Left renal pelvis (tissue), 4 donors: ENCODE data around the gene KIAA1210. TPM values are rescaled to one million over a fixed set of nuclear protein-coding genes. Genes with fewer than 3 reads are reported as not detected.

Experiments used
- DNase-seq, 4 donors: peaks; one replicate each; pipeline ENCODE4 v3.0.0-alpha.2; 2013; ENCODE audit warnings: low read depth in 4 of 4, low spot score in 3 of 4
- polyA plus RNA-seq, 4 donors: library from polyadenylated mRNA; unstranded; fragments of 120-200 nt; gene quantifications; one replicate each; pipeline ENCODE4 v1.2.1, GENCODE V29; 2013; ENCODE audit not compliant: insufficient read length in 4 of 4

The KIAA1210 gene
- polyA plus RNA-seq, 4 donors: 1.3 to 10.6 (median 2.8) TPM

DNA sequence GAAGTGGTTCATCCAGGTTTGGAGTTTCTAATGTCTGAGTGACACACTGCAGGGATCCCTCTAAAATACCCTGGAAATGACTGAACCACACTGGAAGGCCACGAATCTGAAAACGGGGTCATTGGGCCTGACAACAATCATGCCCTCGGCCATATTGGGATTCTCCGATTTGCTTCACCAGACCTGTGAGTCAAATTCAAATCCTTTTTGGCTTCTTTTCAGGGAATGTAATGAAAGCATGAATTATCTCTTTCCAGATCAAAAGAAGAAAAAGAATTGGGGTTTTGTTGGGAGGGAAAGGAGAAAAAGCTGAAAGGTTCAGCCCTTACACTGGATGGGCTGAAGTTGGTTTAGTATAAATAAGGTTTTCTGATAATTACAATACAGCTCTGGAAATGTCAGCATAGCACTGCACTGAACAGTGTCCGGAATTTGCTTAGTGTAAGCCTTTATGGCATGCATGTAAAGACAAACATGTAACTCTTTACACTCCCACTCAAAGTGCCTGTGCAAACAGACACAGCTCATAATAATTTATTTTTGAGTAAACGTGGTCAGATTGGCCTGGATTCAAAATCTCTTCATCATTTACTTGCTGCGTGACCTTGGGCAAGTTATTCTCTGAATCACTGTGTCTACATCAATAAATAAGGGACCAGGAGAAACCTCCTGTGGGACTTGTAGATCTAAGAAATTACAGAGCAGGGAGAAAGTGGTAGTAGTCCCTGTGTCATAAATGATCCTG lies 33.4 kb downstream of the KIAA1210 start:
- DNase-seq: no peak

DNA sequence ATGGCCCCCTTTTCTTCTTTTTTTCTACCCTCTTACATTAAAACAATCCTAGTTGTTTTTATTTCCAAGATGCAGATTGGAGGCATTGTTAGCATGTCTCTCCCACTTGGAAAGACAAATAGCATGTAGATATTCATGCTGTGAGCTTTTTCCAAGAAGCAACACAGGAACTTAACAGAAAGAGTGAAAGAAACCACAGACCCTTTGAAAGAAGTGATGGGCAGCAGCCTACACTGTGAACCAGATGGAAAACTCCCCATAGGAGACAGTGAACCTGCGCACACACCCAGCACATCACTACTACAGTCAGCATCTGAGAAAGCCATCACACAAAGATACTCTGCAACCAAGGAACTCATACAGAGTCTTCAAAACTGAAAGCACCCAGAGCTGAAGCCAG lies 37.0 kb downstream of the KIAA1210 start:
- no peak for DNase-seq

DNA sequence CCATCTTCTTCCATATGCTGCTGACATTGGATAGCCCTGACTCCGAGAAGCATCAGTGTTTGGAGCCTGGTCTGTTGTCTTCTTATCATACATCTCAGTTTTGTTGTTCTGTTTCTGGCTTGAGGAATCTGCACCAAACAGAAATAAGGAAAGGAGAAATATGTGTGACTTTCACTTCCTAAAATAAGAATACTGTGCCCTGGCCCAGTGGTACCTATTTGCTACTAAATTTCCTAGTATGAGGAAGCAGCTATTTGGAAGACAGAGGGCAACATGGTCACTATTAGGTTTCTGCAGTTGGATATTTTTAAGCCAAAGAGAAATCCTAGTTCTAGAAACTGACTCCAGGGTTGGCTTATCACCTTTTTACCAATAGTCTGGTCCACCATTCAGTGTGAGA lies 38.0 kb downstream of the KIAA1210 start:
- no peak for DNase-seq

DNA sequence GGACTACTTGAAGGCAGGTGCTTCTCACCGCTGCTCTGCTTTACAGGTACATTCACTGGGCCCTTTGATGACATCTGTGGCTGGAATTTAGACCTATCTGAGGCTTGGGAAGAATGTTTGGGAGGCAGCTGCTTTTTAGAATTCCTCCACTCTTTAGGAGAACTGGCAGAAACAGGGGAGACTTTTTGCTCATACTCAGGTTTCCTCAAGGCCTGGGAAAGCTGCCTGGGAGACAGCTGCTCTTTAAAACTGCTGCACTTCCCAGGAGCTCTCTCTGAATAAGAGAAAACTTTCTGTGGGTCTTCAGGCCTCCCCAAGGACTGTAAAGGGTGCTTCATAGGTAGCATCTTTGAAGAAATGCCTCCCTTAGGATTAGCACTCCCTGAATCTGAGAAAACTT lies 40.5 kb downstream of the KIAA1210 start:
- DNase-seq: no peak

DNA sequence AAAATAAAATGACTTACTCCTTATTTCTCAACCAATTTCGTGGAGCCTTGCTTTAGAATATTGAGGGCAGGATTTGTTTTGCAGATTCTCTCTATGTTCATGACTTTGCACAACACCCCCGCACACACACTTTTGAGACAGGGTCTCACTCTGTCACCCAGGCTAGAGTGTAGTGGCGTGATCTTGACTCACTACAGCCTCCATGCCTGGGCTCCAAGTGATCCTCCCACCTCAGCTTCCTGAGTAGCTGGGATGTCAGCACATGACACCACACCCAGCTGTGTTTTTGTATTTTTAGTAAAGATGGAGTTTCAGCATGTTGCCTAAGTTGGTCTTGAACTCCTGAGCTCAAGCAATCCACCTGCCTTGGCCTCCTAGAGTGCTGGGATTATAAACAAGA lies 42.8 kb downstream of the KIAA1210 start:
- no peak for DNase-seq

DNA sequence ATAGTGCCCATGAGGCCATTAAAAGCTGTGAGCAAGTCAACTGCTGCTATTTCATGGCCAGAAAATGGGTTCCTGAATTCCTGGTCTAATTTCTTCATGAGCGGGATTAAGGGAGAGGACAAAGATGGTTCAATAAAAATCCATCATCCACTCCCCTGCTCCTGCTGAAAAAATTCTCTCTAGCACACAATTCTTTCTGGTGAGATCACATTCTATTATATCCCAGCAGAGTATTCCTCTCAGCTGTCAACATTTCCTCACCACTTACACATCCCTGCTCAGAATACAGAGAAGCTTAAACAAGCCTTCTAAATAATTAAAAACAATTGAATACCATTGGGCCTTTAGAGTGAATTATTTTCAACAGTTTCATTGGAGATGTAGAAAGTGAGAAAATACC lies 45.3 kb downstream of the KIAA1210 start:
- DNase-seq: no peak

DNA sequence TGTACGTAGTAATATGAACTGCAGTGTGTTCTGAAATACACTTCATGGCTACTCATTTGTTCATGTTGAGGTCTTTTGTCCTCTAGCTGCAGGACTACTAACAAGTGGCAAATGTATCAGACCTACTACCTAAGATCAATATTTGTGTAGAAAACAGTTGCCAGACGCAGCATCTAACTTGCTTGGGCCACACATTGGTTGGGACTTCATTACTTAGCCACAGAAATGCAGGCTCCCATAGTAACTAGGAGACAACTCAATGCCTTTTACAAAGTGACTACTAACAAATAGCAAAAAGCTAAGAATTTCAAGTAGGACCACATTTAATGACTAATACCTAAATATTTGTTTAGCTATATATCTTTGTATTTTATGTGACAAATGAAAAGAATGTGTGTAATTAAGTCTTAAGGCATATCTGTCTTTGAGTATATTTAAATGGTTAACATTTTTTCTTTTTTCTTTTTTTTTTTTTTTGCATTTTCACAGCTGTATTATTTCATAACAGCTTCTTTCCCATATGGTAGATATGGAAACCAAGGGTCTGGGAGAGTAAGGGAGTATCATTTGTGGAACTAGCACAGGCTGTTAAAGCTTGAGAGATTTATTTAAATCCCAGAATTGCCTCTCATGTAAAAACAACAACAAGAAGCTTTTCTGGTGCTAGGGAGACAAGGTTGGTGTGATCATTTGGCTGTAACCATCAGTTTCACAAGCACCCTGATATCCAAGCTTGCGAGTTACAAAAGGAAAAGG lies 52.2 kb downstream of the KIAA1210 start:
- DNase-seq: no peak

DNA sequence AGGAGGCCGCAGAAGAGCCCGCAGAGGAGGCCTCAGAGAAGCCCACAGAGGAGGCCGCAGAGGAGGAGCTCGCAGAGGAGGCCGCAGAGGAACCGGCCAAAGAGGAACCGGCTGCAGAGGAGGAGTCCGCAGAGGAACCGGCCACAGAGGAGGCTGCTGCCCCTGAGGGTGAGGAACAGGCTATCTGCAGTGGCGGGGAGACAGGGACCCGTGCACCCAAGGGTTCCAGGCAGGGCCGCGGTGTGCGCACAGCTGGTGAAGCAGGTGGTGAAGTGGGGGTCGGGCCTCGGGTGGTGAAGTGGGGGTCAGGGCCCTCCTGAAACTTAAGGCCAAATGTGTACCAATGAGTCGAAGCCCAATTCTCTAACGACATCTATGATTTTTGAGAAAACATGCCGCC lies 53.7 kb downstream of the KIAA1210 start:
- no peak for DNase-seq

DNA sequence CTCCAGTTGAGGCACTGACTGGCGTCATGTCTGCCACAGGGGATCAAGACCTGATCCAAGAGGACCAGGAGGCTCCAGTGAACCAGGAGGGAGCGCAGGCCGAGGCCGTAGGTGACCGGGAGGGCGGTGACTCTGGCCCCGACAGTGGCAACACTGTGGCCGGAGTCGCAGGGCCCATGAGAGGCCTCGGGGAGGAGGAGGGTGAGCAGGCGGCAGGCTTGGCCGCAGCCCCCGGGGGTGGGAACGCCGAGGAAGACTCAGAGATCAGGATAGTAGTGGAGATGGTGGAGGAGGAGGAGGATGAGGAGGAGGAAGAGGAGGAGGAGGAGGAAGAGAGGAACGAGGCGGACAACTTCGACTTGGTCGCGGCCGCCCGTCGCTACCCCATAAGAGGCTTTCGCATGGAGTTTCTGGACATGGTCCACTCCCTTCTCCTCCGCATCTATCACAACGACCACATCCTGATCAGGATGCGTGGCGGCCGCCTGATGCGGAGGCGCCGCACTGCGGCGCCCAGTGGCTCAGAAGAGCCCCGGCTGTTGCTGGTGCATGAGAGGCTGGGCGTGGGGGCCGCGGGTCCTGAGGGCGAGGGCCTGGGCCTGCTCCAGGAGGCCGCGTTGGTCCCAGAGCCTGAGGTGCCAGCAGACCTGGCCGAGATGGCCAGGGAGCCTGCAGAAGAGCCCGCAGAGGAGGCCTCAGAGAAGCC lies 54.3 kb downstream of the KIAA1210 start:
- DNase-seq: no peak

DNA sequence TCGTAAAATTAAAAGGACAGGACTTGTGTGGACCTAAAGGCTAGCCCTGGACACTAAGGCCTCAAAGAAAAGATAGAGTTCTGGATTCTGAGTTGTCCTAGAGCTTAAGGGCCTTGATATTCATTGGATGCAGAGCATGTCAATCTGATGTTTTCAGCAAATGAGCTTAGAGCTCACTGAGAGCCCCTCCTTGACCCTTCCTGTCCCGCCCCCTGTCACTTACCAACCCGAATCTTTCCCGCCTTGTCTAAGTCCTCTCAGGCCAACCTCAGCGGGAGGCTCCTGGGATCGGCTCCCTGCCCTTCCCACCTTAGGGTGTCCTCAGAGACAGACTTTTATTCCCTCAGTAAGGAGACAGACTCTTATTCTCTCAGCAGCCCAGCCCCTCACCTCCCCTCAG lies 54.9 kb downstream of the KIAA1210 start, which contains the start of gene CT47C1:
TSS of gene CT47C1 (plus strand) at position 250 of the 400 bp plus-strand sequence. CDS start 233 bp downstream, outside the sequence.
- no peak for DNase-seq

DNA sequence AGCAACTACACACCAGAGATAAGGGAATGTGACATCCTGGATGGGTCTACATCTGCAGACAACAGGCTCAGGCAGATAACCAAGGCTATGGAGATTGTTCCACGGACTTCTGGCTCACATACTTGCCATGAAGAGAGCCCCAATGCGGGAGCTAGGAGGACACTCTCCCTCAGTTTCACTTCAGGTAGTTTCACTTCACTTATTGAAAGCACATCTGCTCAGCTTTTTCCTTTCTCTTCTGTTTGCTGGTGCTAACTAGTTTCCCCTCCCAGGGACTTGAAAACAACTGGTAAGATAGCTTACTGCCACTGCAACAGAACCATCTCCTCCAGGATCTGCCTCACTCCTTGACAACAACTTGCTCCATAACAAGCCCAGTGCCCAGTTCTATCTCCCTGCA lies 56.2 kb downstream of the KIAA1210 start:
- no peak for DNase-seq

DNA sequence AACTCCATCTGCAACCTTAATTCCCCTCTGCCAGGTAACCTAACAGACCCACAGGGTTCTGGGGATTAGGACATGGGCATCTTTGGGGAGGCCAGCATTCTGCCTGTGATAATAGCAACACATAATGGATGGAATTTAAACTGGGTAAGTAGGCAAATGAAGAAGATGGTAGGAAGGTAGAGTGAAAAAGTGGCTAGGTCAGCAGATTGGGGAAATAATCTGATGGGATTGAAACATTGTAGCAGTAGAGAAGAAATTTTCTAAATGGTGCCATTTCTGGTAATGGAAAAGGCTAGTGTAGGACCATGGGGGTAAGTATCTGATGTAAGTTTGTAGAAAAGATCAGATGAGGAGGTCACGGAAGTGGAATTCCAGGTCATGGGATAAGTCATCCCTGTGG lies 57.9 kb downstream of the KIAA1210 start:
- no peak for DNase-seq

DNA sequence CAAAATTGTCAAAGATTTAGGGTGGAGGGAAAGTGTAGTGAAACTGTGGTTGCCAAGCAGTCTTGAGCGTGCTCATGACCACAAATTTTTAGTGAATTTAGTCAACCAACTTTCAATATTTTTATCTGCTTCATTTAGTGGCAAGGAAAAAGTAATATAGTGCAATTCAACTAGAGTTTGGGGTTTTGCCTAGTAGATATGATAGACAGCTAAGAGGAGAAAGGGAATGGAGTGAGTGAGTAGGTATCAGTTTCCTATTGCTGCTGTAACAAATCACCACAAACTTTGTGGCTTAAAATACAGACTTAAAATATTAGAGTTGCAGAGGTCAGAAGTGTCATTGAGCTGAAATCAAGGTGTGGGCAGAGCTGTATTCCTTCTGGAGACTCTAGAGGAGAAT lies 58.5 kb downstream of the KIAA1210 start:
- no peak for DNase-seq

DNA sequence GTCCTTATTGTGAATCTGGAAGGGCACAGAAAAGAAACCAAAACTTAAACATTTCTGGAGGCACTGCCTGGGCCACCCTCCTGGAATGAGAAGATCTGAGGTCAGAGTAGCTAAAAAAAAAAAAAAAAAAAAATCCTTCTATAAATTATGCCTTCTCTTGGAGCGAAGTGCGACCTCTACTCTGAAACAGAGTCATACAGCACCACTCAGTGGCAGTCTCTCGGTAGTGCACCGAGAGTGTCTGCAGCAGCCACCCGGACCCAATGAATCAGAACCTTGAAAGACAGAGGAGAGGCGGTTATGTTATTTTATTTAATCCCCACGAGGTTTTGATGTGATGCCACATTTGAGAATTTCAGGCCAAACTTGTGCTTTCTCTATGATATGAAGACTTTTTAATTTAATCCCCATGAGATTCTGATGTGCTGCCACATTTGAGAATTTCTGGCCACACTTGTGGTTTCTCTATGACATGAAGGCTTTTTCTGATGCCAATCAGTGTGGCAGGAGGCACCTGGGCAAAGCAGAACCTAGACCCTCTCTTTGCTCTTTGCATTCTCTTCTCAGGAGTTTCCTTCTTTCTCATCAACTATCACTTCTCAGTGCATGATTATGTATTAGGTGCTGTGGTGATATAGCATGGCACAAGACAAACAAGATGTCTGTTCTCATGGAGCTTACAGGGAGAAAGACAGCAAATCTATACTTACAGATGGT lies 60.4 kb downstream of the KIAA1210 start:
- no peak for DNase-seq

DNA sequence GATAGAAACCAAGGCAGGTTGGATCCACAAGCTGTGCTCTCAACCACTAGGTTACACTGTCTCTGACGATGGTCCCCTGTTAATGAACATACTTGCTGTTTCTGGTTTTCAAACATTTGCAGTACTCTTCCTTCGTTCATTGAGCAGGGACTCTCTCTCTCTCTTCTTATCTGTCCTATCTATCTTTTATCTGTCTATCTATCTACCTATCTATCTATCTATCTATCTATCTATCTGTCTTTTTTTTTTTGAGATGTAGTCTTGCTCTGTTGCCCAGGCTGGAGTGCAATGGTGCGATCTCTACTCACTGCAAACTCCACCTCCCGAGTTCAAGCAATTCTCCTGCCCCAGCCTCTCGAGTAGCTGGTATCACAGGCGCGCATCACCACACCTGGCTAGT lies 64.2 kb downstream of the KIAA1210 start:
- no peak for DNase-seq

DNA sequence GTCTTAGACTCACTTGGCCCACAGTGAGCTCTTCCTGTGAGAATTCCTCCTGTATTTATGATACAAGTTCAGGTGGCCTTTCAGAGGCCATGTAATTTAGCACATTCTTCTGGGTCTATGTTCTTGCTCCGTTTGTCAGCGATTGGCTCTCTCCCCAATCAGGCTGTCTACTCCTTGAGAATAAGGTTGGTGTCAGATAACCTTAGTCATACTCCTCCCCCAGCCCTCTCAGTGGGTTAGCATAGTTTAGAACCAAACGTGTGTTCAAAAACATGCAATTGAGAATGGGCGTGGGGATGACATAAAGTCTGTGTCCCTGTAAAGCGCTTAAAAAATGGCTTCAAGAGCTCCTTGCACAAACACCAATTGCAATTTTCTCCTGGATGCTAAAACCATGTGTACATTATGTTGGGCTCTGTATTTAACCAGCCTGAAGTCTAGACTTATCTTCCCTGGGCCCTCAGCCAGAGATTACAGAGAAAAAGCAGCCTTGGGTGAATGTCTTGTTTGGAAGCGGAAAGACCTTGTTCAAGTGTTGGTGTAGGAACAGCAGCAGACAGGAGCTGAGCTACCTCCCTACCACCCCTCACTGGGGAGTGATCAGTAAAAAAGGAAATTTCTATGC lies 64.8 kb downstream of the KIAA1210 start:
- DNase-seq: no peak

DNA sequence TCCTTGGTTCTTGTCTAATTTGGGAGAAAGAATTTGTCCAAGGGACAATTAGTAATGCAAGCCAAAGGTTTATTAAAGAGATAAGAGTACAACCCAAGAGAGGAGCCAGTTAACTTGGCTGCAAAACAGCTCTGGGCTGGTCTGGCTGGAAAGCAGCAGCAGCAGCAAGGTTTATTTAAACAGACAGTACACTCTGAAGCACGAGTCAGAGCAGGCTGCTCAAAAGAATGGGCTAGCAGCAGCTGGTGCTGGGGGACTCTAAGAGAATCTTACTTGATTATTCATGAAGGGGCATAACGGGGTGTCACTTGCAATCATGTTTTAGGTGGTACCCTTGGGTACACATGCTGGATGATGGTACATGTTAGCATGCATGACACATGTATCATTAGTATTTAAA lies 71.9 kb downstream of the KIAA1210 start:
- DNase-seq: no peak

DNA sequence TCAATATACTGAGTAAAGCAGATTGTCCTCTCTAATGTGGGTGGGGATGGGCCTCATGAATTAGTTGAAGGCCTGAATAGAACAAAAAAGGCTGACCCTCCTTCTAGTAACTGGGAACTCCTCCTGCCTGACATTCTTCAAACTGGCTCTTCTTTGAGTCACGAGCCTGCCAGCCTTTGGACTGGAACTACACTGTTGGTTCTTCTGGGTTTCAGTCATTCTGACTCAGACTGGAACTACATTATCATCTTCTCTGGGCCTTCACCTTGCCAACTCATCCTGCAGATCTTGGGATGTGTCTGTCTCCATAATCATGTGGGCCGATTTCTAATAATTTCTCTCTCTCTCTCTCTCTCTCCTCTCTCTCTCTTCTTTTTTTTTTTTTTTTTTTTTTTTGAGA lies 81.7 kb downstream of the KIAA1210 start:
- DNase-seq: no peak

DNA sequence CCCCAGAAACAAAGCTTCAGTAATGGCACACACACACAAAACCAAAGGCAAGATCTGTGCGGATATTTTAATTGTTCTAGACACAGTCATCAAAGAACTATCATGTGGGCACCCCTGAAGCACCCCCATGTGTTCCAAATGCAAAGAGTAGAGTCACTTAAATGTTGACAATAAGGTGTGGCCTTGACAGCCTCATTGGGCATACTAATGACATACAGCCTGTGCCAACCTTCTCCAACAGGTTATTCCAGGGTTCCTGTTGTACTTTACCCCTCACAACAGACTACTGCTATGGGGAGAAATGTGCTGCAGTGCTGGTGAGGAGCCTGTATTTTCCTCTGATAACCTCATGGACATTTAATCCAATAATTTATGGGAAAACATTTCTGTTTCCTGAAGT lies 84.6 kb downstream of the KIAA1210 start:
- DNase-seq: no peak

DNA sequence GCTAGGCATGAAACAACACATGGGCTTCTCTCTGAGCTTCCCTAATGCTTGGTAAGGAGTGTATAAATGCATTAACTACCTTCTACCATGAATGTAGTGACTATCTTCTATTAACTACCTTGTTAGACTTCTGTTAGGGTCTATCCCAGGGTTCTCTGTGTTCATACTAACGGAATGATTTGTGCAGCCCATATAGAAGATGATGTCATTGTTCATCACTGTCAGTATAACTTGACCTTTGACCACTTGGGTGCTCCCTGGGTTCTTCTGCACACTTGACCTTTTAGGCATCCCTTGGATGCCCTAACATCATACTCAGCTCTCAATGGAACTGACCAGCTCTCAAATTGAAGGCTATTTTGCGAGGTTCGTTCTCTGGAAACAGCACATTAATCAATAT lies 85.6 kb downstream of the KIAA1210 start:
- DNase-seq: no peak
